Neural crest cell (in vitro differentiated cells): ENCODE results near the gene CNGB1. TPM values are rescaled to one million over a fixed set of nuclear protein-coding genes. Genes with fewer than 3 reads are reported as not detected.

Experiments
- DNase-seq: peaks from one replicate; pipeline ENCODE4 v3.0.0; 2021; ENCODE audit warnings: low read depth, mixed read lengths, low spot score
- H3K27ac Mint-ChIP-seq: one replicate; pipeline ENCODE4 v1.8.0; 2021; ENCODE audit warnings: mild to moderate bottlenecking, mixed read lengths; ENCODE audit not compliant: unreplicated experiment
- H3K27me3 Mint-ChIP-seq: 2 replicates; pipeline ENCODE4 v1.8.0; 2021; ENCODE audit warnings: low read depth, mild to moderate bottlenecking, mixed read lengths
- H3K36me3 Mint-ChIP-seq: 2 replicates; pipeline ENCODE4 v1.8.0; 2021; ENCODE audit warnings: low read depth, mild to moderate bottlenecking, mixed read lengths
- H3K4me1 Mint-ChIP-seq: 2 replicates; pipeline ENCODE4 v1.8.0; 2021; ENCODE audit warnings: mixed read lengths
- H3K4me3 Mint-ChIP-seq: one replicate; pipeline ENCODE4 v1.8.0; 2021; ENCODE audit warnings: mild to moderate bottlenecking, mixed read lengths
- H3K9me3 Mint-ChIP-seq: 2 replicates; pipeline ENCODE4 v1.8.0; 2021; ENCODE audit warnings: mixed read lengths
- CTCF ChIP-seq: fragments of 200-600 bp; sonication (generic); conservative IDR thresholded peaks from 2 replicates; pipeline ENCODE4 v1.5.0; 2021; ENCODE audit warnings: antibody characterized with exemption, mild to moderate bottlenecking
- total RNA-seq: library from RNA; stranded (reverse); gene quantifications from 2 replicates; pipeline ENCODE4 v1.2.1, GENCODE V29; 2021

CNGB1 gene
- total RNA-seq, 1 donor from 2014 or later: 0.21 TPM

- Mint-ChIP-seq H3K36me3 (no peaks in the 10 kb centered on the region), H3K27me3 (peaks cover 28% of the 10 kb centered on the region), H3K27ac (peak overlapping the region; percentile 6), H3K4me1 (peaks cover under 1% of the 10 kb centered on the region), H3K9me3 (no peaks in the 10 kb centered on the region), H3K4me3 (no peak overlapping the region)
- DNase-seq: no peak
- TF ChIP-seq CTCF: no peak
Observed at GRCh38 chr16:57894390-57895080, 76.4 kb downstream of the CNGB1 start.

GRCh38 chr16:57893559-57894389 lies 77.2 kb downstream of the CNGB1 start:
- DNase-seq: no peak
- H3K27ac Mint-ChIP-seq: no peak overlapping the region
- TF ChIP-seq CTCF: no peak
- peaks cover 25% of the 10 kb centered on the region for H3K27me3 Mint-ChIP-seq
- H3K4me1 Mint-ChIP-seq: no peaks in the 10 kb centered on the region
- no peak overlapping the region for H3K4me3 Mint-ChIP-seq
- no peaks in the 10 kb centered on the region for H3K36me3 Mint-ChIP-seq
- H3K9me3 Mint-ChIP-seq: no peaks in the 10 kb centered on the region

- H3K9me3 Mint-ChIP-seq: no peaks in the 10 kb centered on the region
- no peak for TF ChIP-seq CTCF
- no peak for DNase-seq
- H3K4me3 Mint-ChIP-seq: no peak overlapping the region
- H3K4me1 Mint-ChIP-seq: no peaks in the 10 kb centered on the region
- peaks cover 25% of the 10 kb centered on the region for H3K27me3 Mint-ChIP-seq
- H3K36me3 Mint-ChIP-seq: no peaks in the 10 kb centered on the region
- H3K27ac Mint-ChIP-seq: no peak overlapping the region
Observed at GRCh38 chr16:57893217-57893558, 77.7 kb downstream of the CNGB1 start.

GRCh38 chr16:57892447-57893096 lies 78.4 kb downstream of the CNGB1 start:
- no peaks in the 10 kb centered on the region for H3K36me3 Mint-ChIP-seq
- H3K27me3 Mint-ChIP-seq: peaks cover 20% of the 10 kb centered on the region
- H3K9me3 Mint-ChIP-seq: no peaks in the 10 kb centered on the region
- no peak for TF ChIP-seq CTCF
- H3K4me3 Mint-ChIP-seq: no peak overlapping the region
- H3K27ac Mint-ChIP-seq: no peak overlapping the region
- no peak for DNase-seq
- no peaks in the 10 kb centered on the region for H3K4me1 Mint-ChIP-seq

- no peaks in the 10 kb centered on the region for H3K4me1 Mint-ChIP-seq
- no peak for TF ChIP-seq CTCF
- no peaks in the 10 kb centered on the region for H3K36me3 Mint-ChIP-seq
- no peaks in the 10 kb centered on the region for H3K9me3 Mint-ChIP-seq
- DNase-seq: no peak
- H3K4me3 Mint-ChIP-seq: no peak overlapping the region
- H3K27me3 Mint-ChIP-seq: peaks cover 19% of the 10 kb centered on the region
- H3K27ac Mint-ChIP-seq: no peak overlapping the region
Observed at GRCh38 chr16:57892041-57892440, 78.9 kb downstream of the CNGB1 start.
